HepG2 (cell line): ENCODE measurements around the gene ECSCR. TPM values are rescaled to one million over a fixed set of nuclear protein-coding genes. Genes with fewer than 3 reads are reported as not detected.

ENCODE experiments used
- ATAC-seq: fragments of 200-7000 bp; cut with Tn5 transposase; 3 replicates; pipeline ENCODE4 v1.9.1; 2020; ENCODE audit warnings: mild to moderate bottlenecking, moderate library complexity
- BruUV-seq: library from RNA; stranded (reverse); fragments of 400-500 nt; replicated peaks from 2 replicates; lab custom pipeline; 2021; lab: Mats Ljungman, UMichigan
- CTCF ChIA-PET: fragments of 300-600 bp; formaldehyde crosslinking; extraction: SDS; loops from one replicate; lab custom pipeline; 2021; ENCODE audit warnings: low total read pairs, inconsistent platforms, low intra/inter-chr PET ratio; lab: Yijun Ruan, JAX
- POLR2A ChIA-PET: fragments of 350-600 bp; sonication (Branson Sonifier 250); formaldehyde crosslinking; loops from one replicate; lab custom pipeline; 2020; ENCODE audit warnings: antibody characterized with exemption, inconsistent platforms; lab: Yijun Ruan, JAX
- DNase-seq: peaks from one replicate; pipeline ENCODE4 v3.0.0-alpha.2; 2015; ENCODE audit warnings: low spot score
- FAIRE-seq: peaks from 3 replicates; lab custom pipeline; 2011; peaks lifted over from hg19 to GRCh38; lab: Jason Lieb, UNC
- H2AFZ ChIP-seq: one replicate; pipeline ENCODE4 v1.6.1; 2011; ENCODE audit warnings: low read length, inconsistent platforms
- H3K27ac ChIP-seq: fragments of 300-600 bp; 3 replicates; pipeline ENCODE4 v1.8.0; 2011; ENCODE audit warnings: mixed run types, mild to moderate bottlenecking, mixed read lengths, low read length, inconsistent platforms; ENCODE audit not compliant: insufficient read depth; ENCODE audit errors: extremely low read length
- H3K27me3 ChIP-seq, 2 experiments: fragments of 200-600 bp in 1 of 2; 2 replicates in 1 of 2; 3 replicates in 1 of 2; pipeline versions ENCODE4 v1.6.0 to v1.8.0; 2011; ENCODE audit warnings: low read length in 2 of 2, mild to moderate bottlenecking in 2 of 2, moderate library complexity in 2 of 2, inconsistent platforms in 1 of 2; ENCODE audit not compliant: insufficient read depth in 2 of 2, control insufficient read depth in 1 of 2
- H3K36me3 ChIP-seq, 2 experiments: fragments of 200-600 bp in 1 of 2; replicated peaks in 1 of 2; 2 replicates in 1 of 2; 3 replicates in 1 of 2; pipeline versions ENCODE4 v1.5.1 to v1.8.0; 2011; ENCODE audit warnings: low read length in 2 of 2, inconsistent platforms in 1 of 2; ENCODE audit not compliant: insufficient read depth in 2 of 2, control insufficient read depth in 1 of 2
- H3K4me1 ChIP-seq: 2 replicates; pipeline ENCODE4 v1.5.1; 2012; ENCODE audit warnings: low read length, inconsistent platforms; ENCODE audit not compliant: insufficient read depth
- H3K4me2 ChIP-seq: 2 replicates; pipeline ENCODE4 v1.6.0; 2011; ENCODE audit warnings: low read depth, low read length, inconsistent platforms
- H3K4me3 ChIP-seq, 3 experiments: fragments of 200-600 bp in 1 of 3; sonication (generic), shearing (Covaris generic) in 1 of 3; replicated peaks in 1 of 3; 2 replicates each; pipeline ENCODE4 v1.5.1; 2011 to 2016; ENCODE audit warnings: low read length in 3 of 3, inconsistent platforms in 2 of 3, low read depth in 2 of 3, mild to moderate bottlenecking in 2 of 3, control low read depth in 1 of 3, mixed read lengths in 1 of 3; ENCODE audit not compliant: insufficient read depth in 1 of 3
- H3K79me2 ChIP-seq: one replicate; pipeline ENCODE4 v1.6.1; 2011; ENCODE audit warnings: low read length, inconsistent platforms; ENCODE audit not compliant: insufficient read depth
- H3K9ac ChIP-seq: 2 replicates; pipeline ENCODE4 v1.6.0; 2011; ENCODE audit warnings: mild to moderate bottlenecking, low read depth, low read length, inconsistent platforms; ENCODE audit not compliant: insufficient read depth
- H3K9me3 ChIP-seq: 2 replicates; pipeline ENCODE4 v1.5.1; 2012; ENCODE audit warnings: mild to moderate bottlenecking, low read length
- H4K20me1 ChIP-seq: 2 replicates; pipeline ENCODE4 v1.6.0; 2011; ENCODE audit warnings: inconsistent platforms, mild to moderate bottlenecking, low read length, moderate library complexity; ENCODE audit not compliant: insufficient read depth
- EEA1 ChIP-seq: sonication (generic); formaldehyde crosslinking; IDR thresholded peaks from 2 replicates; pipeline ENCODE4 v1.5.1; 2020; ENCODE audit warnings: mild to moderate bottlenecking, missing genetic modification reagents, borderline replicate concordance
- GFI1 ChIP-seq: sonication (generic); formaldehyde crosslinking; IDR thresholded peaks from 2 replicates; pipeline ENCODE4 v1.5.0; 2020; ENCODE audit warnings: missing genetic modification reagents, mild to moderate bottlenecking, borderline replicate concordance
- WGBS: methylation state at CpG from one replicate; pipeline ENCODE4 v1.1.6; 2017; ENCODE audit warnings: low lambda C conversion rate; 5-methylcytosine and 5-hydroxymethylcytosine counted together
- in situ Hi-C: cut with HindIII; loops from 2 replicates; pipeline ENCODE4 v1.10.0; 2017; ENCODE audit warnings: low pct_unique_long_range_greater_than_20kb; ENCODE audit not compliant: extremely low pct_ligation_motif_present
- intact Hi-C: fragments of 100-400 bp; cut with micrococcal nuclease; formaldehyde crosslinking; loops from one replicate; pipeline ENCODE4 v1.10.0; 2022; ENCODE audit not compliant: unreplicated experiment
- polyA plus RNA-seq, 8 experiments: library from polyadenylated mRNA; depleted of rRNA in 3 of 8; stranded (reverse) in 7 of 8; unstranded in 1 of 8; fragments of >200 nt; fragmentation: Illumina TruSeq in 4 of 8; extraction: Trizol in 4 of 8; gene quantifications; 2 replicates each; pipeline versions ENCODE4 v1.2.1 to v1.2.3, GENCODE V29; 2011 to 2016; ENCODE audit warnings: low read depth in 4 of 8, missing spikeins in 1 of 8, mixed read lengths in 1 of 8; ENCODE audit not compliant: insufficient read depth in 1 of 8
- total RNA-seq, 5 experiments: library from RNA; depleted of rRNA; stranded (reverse); fragments of >200 nt; fragmentation: Illumina TruSeq; extraction: Trizol; gene quantifications; 2 replicates each; pipeline ENCODE4 v1.2.3, GENCODE V29; 2016; ENCODE audit warnings: low read depth in 1 of 5
- TF ChIP-seq, protein P1 (sequence below): sonication (generic); formaldehyde crosslinking; IDR thresholded peaks from 2 replicates; pipeline ENCODE4 v1.4.0; 2020; ENCODE audit warnings: missing genetic modification reagents, borderline replicate concordance

ECSCR gene
- total and polyA plus RNA-seq, 2 of the 13 experiments (the other 11 are each of a cell fraction or from before 2014, with no cell fraction given) = 0.18 TPM; not detected in 1

GRCh38 chr5:139481580-139482049 is 19.1 kb upstream of the ECSCR start:
- ATAC-seq (peak; percentile 58), FAIRE-seq (no peak), DNase-seq (no peak)
- Histone ChIP-seq H3K4me2 (peak overlapping the region; percentile 86), H4K20me1 (no peaks in the 10 kb centered on the region), H3K4me3 (peak overlapping the region; percentile 37 to 60 (median 44); a peak in 5 of 6 replicates), H3K79me2 (no peaks in the 10 kb centered on the region), H3K27me3 (peaks cover 0 to 3% of the 10 kb centered on the region in 2 experiments; a peak in 2 of 5 replicates), H2AFZ (peak overlapping the region; percentile 94), H3K27ac (no peak overlapping the region), H3K9me3 (no peaks in the 10 kb centered on the region), H3K36me3 (no peaks in the 10 kb centered on the region), H3K4me1 (peaks cover 22% of the 10 kb centered on the region), H3K9ac (0 out of 2 replicates have a peak overlapping the region, but pooled peaks have one; percentile 33)
- in situ Hi-C loops = no loop called here
- ChIA-PET POLR2A (interaction anchor here (1.0 to 2.6 kb wide), 4 partner anchors 14 to 79 kb away, joined by 3 to 24 read pairs (median 9); partner anchors contain the start of genes DNAJC18 and UBE2D2), CTCF (no interaction called here)
- TF ChIP-seq GFI1 (CRISPR knock-in tag) (no peak), EEA1 (CRISPR knock-in tag) (no peak)
- TF ChIP-seq, protein P1, sequence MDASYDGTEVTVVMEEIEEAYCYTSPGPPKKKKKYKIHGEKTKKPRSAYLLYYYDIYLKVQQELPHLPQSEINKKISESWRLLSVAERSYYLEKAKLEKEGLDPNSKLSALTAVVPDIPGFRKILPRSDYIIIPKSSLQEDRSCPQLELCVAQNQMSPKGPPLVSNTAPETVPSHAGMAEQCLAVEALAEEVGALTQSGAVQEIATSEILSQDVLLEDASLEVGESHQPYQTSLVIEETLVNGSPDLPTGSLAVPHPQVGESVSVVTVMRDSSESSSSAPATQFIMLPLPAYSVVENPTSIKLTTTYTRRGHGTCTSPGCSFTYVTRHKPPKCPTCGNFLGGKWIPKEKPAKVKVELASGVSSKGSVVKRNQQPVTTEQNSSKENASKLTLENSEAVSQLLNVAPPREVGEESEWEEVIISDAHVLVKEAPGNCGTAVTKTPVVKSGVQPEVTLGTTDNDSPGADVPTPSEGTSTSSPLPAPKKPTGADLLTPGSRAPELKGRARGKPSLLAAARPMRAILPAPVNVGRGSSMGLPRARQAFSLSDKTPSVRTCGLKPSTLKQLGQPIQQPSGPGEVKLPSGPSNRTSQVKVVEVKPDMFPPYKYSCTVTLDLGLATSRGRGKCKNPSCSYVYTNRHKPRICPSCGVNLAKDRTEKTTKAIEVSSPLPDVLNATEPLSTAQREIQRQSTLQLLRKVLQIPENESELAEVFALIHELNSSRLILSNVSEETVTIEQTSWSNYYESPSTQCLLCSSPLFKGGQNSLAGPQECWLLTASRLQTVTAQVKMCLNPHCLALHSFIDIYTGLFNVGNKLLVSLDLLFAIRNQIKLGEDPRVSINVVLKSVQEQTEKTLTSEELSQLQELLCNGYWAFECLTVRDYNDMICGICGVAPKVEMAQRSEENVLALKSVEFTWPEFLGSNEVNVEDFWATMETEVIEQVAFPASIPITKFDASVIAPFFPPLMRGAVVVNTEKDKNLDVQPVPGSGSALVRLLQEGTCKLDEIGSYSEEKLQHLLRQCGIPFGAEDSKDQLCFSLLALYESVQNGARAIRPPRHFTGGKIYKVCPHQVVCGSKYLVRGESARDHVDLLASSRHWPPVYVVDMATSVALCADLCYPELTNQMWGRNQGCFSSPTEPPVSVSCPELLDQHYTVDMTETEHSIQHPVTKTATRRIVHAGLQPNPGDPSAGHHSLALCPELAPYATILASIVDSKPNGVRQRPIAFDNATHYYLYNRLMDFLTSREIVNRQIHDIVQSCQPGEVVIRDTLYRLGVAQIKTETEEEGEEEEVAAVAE (CRISPR knock-in tag) = no peak
- BruUV-seq = no TSS peak
- intact Hi-C loops = no loop called here
- no CpG with 5 or more reads among the region's 5 CpGs for WGBS
